Esophagus muscularis mucosa (tissue), 3 donors: ENCODE data around the gene CACFD1.

Experiments
- CTCF ChIP-seq, 3 experiments: fragments of 200-600 bp in 2 of 3; fragments of 450-650 bp in 1 of 3; sonication (generic) in 2 of 3; IDR thresholded peaks; one replicate each; pipeline ENCODE4 v1.5.1; 2017 to 2019; ENCODE audit warnings: antibody characterized with exemption in 3 of 3, mild to moderate bottlenecking in 2 of 3, moderate library complexity in 1 of 3
- POLR2A ChIP-seq: fragments of 450-650 bp; IDR thresholded peaks from one replicate; pipeline ENCODE4 v1.6.1; 2017; ENCODE audit warnings: antibody characterized with exemption, moderate library complexity, mild to moderate bottlenecking, low read depth

GRCh38 chr9:133508046-133508445, 48.3 kb downstream of the CACFD1 start:
- TF ChIP-seq CTCF (IDR thresholded peaks at IDR 0.05) = no peak
- TF ChIP-seq POLR2A = no peak
